ENCODE data around the gene RGS14. TPM values are rescaled to one million over a fixed set of nuclear protein-coding genes. Genes with fewer than 3 reads are reported as not detected.

Gene RGS14
- total and polyA plus RNA-seq, 2 experiments from 2014 or later = 23.5 to 37.9 TPM

- H3K4me3 ChIP-seq = no peak overlapping the region
- Mint-ChIP-seq H3K9me3 (no peaks in the 10 kb centered on the region), H3K36me3 (ENCODE audit: low read depth) (peaks cover 27% of the 10 kb centered on the region), H3K27ac (no peak overlapping the region), H3K27me3 (ENCODE audit: insufficient read depth, low read depth, poor library complexity) (peaks cover 10% of the 10 kb centered on the region), H3K4me3 (no peak overlapping the region), H3K4me1 (peaks cover 12% of the 10 kb centered on the region)
- peaks cover 9% of the 10 kb centered on the region for H3K4me1 ChIP-seq (ENCODE audit: insufficient read depth)
- H3K79me2 ChIP-seq (replicated peaks; ENCODE audit: insufficient read depth) = 0 out of 2 replicates have a peak, but pooled peaks cover 7% of the 10 kb centered on the region
- H2AFZ ChIP-seq = no peak overlapping the region
- ATAC-seq = no peak
- H3F3A ChIP-seq (replicated peaks; ENCODE audit: low read depth) = no peaks in the 10 kb centered on the region; the same call in 1 of the 2 replicates
- no peaks in the 10 kb centered on the region for H3K9me2 ChIP-seq (ENCODE audit: insufficient read depth)
- no peaks in the 10 kb centered on the region for H3K27me3 ChIP-seq (ENCODE audit: insufficient read depth)
- no peak overlapping the region for H3K4me2 ChIP-seq
- no peak for TF ChIP-seq EZH2 (IDR thresholded peaks at IDR 0.05; ENCODE audit: low read depth, unreplicated experiment)
- no peak for TF ChIP-seq POLR2AphosphoS5 (IDR thresholded peaks at IDR 0.05; ENCODE audit: low read depth)
- TF ChIP-seq STAT1 (IDR thresholded peaks at IDR 0.05; ENCODE audit: unreplicated experiment) = no peak
- no peak for TF ChIP-seq CTCF (conservative IDR thresholded peaks at IDR 0.05; ENCODE audit: low read depth in 2 of 2)
- TF ChIP-seq REST (IDR thresholded peaks at IDR 0.05; ENCODE audit: unreplicated experiment) = no peak
- TF ChIP-seq ZNF462 (CRISPR knock-in tag; IDR thresholded peaks at IDR 0.05) = no peak
- TF ChIP-seq EZH2phosphoT487 (IDR thresholded peaks at IDR 0.05; ENCODE audit: unreplicated experiment) = no peak
- no peak for TF ChIP-seq ZNF331 (CRISPR knock-in tag; IDR thresholded peaks at IDR 0.05; ENCODE audit: low read depth)
- no peak for TF ChIP-seq CREB1 (CRISPR knock-in tag; IDR thresholded peaks at IDR 0.05; ENCODE audit: low read depth)
- no peak for TF ChIP-seq ZNF114 (CRISPR knock-in tag; IDR thresholded peaks at IDR 0.05)
- TF ChIP-seq NANOG (IDR thresholded peaks at IDR 0.05; ENCODE audit: borderline replicate concordance) = no peak
- TF ChIP-seq JUNB (IDR thresholded peaks at IDR 0.05; ENCODE audit: unreplicated experiment) = no peak
- TF ChIP-seq ETS1 (IDR thresholded peaks at IDR 0.05) = no peak
- no peaks in the 10 kb centered on the region; the same call in 1 of the 2 replicates for H3K36me3 ChIP-seq (ENCODE audit: insufficient read depth)
- peaks cover 3% of the 10 kb centered on the region; the same call in 1 of the 2 replicates for H4K20me1 ChIP-seq (replicated peaks; ENCODE audit: insufficient read depth)
- no peak for DNase-seq (ENCODE audit: low spot score)
- H3K27ac ChIP-seq (ENCODE audit: low read depth) = peak overlapping the region; percentile 72; the same call in 1 of the 2 replicates
Observed at GRCh38 chr5:177328545-177329231, 29.0 kb upstream of the RGS14 start.

Measured in GM23338 (cell line).